Activated T-cell treated with anti-CD3 and anti-CD28 coated beads for 4 hours (primary cell): ENCODE measurements around the gene SYDE2.
"Not testable (repeated sequence)": the region's sequence is repeated elsewhere in the genome, so short reads cannot be mapped to it uniquely, and the experiment has no call there.

Experiments used
- DNase-seq: peaks from one replicate; pipeline ENCODE4 v3.0.0-alpha.2; 2020

SYDE2 gene

GRCh38 chr1:85203573-85204171 is 2.9 kb upstream of the SYDE2 start:
- DNase-seq = no peak

DNA sequence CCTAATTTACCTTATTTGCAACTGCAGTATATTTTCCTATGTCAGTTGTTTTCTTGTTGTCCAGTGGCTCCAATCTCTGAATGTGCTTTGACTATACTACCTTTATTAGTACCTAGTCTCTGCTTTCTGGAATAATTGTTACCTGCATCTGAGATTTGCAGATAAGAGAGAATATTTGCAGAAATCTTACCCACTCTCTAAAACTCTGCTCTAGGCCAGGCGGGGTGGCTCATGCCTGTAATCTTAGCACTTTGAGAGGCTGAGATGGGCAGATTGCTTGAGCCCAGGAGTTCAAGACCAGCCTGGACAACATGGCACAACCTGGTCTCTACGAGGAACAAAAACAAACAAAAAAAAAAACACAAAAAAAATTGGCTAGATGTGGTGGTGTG is 2.0 kb upstream of the SYDE2 start:
- DNase-seq = no peak

GRCh38 chr1:85202092-85202863 is 1.5 kb upstream of the SYDE2 start:
- DNase-seq = no peak

GRCh38 chr1:85201340-85202091 is 700 bp upstream of the SYDE2 start:
- peak; percentile 51 for DNase-seq

- DNase-seq = peak; percentile 1
Observed at GRCh38 chr1:85199667-85200462, 951 bp downstream of the SYDE2 start.

DNA sequence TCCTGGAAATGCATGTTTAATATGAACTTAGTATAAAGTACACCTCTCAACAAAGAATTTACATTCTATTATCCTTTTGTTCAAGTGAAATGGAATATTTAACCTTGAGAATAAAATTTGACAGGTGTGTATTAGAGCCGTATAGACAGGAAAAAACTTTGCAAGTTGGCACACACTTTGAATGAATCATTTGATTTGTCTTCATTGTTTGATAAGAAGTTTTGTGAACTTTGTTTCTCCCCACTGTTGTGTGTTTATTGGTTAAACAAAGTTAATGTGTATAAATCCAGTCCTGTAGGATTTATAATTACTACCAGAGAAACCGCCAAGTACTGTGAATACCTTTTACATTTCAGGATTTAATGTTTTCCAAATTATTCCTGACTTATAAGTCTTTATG is 2.0 kb downstream of the SYDE2 start:
- DNase-seq = no peak

DNA sequence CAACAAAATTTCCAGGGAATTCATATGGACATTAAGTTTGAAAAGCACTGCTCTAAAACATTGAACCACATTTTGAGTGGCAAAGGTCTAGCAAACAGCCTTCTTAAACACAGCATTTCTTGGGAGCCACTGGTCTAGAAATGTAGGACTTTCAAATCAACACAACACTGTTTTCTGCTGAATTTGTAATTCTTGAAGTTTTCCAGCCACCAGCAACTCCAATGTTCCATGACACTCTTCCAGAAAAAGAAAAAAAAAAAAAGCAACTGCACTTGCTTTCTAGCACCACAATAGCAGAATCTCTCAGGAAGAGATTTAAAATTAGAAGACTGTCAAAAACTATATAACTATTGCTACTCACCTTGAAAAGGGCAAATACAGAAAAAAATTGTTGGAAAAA is 4.5 kb downstream of the SYDE2 start:
- DNase-seq = no peak

DNA sequence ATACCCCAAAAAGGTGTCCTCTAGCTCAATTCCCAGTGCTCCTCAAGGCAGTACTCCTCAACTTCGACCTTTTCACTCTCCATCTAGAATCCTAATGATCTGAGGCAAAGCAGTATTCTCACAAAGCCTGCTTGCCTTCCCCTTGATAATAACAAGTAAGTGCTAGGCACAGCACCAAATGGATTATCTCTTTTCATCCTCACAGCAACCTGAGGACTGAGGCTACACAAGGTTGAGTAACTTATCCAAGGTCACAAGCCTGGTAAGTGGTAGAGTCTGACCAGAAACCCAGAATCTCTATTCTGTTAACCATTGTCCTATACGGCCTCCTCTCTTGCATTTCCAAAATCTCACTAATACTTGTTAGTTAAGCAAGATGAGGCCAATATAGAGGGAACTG is 5.1 kb downstream of the SYDE2 start:
- no peak for DNase-seq

DNA sequence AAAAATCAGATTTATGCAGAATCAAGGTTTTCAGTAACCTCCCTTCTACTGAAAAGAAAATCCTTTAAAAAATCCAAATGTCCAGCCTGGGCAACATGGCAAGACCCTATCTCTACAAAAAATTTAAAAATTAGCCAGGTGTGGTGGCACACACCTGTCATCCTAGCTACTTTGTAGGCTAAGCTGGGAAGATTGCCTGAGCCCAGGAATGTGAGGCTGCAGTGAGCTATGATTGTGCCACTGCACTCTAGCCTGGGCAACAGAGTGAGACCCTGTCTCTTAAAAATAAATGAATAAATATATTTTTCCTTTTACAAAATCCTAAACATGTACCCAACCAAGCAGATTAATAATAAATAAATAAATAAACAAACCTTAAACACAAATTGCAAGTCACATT is 8.7 kb downstream of the SYDE2 start:
- DNase-seq = not testable (repeated sequence)

DNA sequence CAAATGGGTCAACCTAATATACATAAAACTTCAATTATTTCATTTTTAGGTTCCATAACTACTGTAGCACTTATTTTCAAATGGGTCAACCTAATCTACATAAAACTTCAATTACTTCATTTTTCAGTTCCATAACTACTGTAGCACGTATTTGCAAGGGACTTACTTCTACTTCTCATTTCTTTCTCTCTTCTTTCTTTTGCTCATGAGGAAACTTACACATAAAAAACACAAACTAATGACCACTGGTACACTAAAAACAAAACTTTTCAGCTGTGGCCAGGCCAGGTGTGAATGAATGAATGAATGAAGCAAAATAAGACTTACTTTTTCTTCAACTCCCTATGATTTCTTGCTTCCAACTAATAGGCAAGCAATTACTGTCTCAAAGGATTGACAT is 11.7 kb downstream of the SYDE2 start:
- no peak for DNase-seq

- DNase-seq = no peak
Observed at GRCh38 chr1:85188530-85188929, 12.3 kb downstream of the SYDE2 start.

DNA sequence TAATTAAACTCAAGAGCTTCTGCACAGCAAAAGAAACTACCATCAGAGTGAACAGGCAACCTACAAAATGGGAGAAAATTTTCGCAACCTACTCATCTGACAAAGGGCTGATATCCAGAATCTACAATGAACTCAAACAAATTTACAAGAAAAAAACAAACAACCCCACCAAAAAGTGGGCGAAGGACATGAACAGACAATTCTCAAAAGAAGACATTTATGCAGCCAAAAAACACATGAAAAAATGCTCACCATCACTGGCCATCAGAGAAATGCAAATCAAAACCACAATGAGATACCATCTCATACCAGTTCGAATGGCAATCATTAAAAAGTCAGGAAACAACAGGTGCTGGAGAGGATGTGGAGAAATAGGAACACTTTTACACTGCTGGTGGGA is 13.8 kb downstream of the SYDE2 start:
- not testable (repeated sequence) for DNase-seq

DNA sequence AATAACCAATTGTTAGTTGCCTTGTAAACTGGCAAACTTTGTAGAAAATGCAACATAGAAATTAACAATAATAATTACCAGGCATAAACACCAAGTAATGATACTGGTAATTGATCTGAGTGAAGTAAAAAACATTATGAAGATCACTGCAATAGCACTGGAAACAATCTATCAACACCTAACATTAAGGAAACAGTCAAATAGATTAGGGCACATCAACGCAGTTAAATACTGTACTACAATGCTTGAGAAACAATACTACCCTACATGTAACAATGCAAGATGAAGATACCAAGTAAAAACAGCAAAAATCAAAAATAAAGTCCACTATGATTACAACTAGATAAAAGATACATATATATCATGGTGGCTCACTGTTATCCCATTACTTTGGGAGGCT is 16.6 kb downstream of the SYDE2 start:
- DNase-seq = no peak

- no peak for DNase-seq
Observed at GRCh38 chr1:85182700-85183099, 18.1 kb downstream of the SYDE2 start.

GRCh38 chr1:85180869-85181268 is 19.9 kb downstream of the SYDE2 start:
- DNase-seq = no peak

DNA sequence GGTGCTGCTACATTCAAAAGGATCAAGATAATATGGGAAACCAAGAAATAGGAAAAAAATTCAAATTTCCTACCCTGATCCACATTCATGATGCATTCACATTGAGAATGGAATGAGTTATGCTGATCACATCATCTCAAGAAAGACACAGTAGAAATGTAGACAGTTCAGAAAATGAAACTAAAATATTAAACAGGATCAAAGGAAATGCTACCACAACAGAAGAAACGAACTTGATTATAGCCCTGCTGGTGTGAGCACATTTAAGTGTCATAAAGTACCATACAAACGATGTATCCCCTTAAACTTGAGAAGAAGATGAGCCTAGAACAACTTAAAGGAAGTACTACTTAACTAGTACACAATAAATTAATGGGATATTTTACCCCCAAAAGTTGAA is 21.3 kb downstream of the SYDE2 start:
- DNase-seq = no peak

GRCh38 chr1:85178396-85178795 is 22.4 kb downstream of the SYDE2 start:
- DNase-seq = no peak

DNA sequence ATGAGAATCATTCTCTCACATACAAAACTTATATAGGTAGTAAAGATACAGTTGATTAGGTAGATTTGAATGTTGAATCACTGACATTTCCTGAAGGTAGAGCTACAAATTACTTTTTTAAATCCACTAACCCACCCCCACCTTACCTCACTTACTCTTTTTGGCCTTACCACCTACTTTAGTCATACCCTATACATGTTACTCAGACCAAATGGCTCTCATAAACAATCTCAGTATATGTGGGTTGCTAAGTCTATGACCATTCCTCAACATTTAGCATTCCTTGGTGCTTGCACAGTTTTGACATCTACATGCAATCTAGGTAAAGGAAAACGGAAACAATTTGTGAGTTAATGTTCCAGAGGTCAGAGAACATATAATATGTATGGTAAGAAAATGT is 26.3 kb downstream of the SYDE2 start:
- DNase-seq = no peak

DNA sequence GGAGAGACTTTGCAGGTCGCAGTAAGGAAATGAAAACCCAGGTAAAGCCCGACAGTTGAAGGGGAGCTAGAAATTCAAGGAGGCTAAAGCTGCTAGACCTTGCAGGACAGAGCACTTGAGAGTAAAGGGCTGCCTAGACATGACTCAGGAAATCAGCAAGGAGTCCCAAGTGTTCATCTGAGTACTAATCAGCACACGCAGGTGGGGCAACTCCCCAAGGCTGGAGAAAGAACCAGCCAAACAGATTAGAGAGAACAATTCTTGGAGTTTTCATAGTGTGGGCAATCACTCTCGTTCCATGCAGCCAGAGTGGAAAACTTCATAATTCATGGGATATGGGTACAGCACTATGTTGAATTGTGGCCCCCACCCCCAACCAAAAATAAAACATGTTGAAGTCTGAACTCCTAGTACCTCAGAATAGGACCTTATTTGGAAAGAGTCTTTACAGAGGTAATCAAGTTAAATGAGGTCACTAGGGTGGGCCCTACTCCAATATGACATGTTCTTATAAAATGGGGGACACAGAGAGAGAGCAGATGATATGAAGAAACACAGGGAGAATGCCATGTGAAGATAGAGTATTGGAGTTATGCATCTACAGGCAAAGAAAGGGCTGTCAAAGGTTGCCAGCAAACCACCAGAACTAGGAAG is 28.0 kb downstream of the SYDE2 start:
- no peak for DNase-seq

DNA sequence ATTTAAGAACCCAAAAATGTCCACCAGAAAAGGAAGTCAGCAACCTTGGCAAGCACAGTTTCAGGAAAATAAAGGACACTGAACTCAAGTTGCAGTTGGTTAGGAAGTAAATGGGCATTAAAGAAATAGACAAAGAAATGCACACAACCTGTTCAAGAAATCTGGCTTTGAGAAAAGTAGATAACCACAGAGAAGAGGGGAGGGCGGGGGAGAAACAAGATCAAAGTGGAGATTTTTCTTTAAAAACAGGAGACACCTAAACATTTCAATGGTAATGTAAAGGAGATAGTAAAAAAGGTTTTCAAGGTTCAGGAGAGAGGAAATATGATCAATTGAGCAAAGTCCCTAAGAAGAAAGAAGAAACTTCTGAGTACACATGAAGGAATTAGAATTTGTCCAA is 29.1 kb downstream of the SYDE2 start:
- DNase-seq = no peak

- no peak for DNase-seq
Observed at GRCh38 chr1:85168884-85169283, 31.9 kb downstream of the SYDE2 start.

DNA sequence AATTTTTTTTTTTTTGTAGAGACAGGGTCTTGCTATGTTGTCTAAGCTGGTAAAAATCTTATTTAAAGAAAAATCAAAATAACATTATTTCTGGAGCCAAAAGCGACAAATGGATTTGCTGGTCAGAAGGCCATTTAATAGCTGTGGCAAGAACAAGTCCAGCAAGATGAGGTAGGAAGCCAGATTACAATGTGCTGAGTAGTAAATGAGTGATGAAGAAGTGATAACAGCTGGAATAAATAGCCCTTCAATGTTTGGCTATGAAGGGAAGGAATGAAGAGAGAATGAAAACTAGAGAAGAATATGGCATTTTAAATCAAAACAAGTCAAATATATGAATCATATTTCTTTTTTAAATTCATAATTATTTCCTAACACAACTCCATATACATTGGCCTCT is 34.5 kb downstream of the SYDE2 start:
- no peak for DNase-seq

GRCh38 chr1:85158910-85159309 is 41.9 kb downstream of the SYDE2 start:
- DNase-seq = no peak
